GM21576 (cell line): ENCODE measurements around the gene C17orf50.

Source experiments
- ATAC-seq: cut with Tn5 transposase; IDR thresholded peaks from one replicate; pipeline ENCODE4 v1.9.1; 2021; ENCODE audit warnings: mild to moderate bottlenecking, moderate library complexity; ENCODE audit not compliant: unreplicated experiment

Gene C17orf50

DNA sequence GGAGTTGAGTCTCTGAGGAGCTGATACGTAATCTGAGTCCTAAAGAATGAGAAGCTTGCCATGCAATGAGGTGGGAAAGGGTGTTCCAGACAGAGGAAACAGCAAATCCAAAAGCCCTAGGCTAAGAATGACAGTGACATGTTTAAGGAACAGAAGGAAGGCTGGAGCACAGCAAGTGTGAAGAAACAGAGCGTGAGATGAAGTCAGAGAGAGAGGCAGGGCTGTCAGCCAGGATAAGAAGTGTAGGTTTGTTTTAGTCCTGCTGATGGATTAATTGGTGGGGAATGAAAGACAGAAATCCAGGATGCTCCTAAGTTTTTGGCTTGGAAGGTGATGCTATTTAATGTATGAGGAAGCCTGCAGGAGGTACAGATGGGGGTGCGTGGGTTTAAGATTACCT lies 20.3 kb downstream of the C17orf50 start:
- ATAC-seq: no peak

DNA sequence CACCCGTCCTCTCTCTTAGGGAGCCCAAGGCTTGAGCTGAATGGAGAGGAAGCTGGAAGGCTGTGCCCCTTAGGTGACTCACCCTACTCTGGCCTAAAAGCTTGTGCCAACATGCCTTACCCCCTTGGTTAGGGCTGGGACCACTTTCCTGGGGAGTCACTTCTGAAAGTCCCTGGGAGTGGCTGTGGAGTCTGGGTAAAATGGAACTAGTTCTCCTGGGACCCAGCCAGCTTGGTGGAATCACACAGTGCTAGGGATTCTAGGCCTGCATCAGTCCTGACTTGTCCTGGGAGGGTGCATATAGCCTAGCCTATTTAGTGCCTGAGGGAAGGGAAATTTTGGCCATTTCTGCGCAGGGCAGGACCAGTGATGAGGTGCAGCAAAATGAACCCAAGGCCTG lies 24.2 kb downstream of the C17orf50 start:
- ATAC-seq: no peak

DNA sequence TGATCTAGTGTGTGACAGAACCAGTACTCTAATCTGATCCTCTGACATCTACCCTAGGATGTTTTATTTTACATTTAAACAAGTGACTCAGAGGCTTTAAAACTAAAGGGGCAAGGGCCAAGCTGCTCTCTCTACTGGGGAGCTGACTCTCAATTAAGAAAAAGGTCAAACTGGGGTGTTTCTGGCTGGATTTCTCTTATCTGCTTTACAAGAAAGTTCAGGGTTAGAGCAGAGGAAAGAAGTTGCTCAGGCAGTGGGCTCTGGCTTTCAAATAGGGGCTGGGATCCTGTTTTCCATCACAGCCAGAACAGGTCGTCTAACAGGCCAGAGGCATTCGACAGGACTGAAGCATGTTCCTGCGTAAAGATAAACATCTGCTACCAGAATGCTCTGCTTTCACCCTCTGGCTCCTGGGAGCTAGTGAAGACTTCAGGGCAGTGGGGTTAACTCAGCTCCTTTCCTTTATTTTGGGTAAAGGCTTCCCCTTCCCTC lies 26.3 kb downstream of the C17orf50 start:
- no peak for ATAC-seq

DNA sequence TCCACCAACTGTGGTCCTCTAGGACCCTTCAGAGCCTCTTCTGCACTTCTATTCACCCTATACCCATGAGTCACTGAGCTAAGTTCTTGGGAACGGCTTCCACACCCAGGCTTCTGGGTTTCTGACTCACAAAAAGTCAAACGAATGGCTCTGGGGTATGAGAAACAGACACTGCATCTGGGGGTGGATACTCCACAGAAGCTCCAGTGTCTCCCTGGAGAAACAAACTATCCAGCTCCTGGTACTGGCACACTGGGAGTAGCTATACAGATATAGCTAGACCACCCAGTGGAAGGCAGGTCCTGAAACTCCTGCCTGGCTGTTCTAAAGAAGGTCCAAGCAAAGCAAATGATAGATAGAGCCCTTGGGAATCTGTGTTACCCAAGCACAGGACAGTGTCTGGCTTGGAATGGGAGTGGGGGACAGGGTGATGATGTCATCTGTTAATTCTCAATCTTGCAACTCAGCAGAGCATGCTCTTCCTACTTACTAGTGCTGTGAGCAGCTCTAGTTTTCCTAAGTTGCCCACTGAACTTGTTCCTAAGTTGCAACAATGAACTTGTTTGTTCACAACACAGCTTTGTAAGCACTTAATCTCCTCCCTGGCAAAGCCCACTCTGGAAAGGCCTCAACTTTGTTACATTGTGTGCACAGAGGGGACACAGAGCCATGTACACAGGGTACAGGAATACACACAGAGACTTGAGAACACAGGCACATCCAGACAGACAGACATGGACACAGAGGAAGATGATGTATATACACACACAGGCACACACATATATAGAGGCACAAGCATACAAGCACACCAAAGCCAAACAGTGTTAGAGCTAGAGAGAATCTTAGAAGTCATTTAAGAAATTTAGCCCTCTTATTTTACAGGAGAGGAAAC lies 28.0 kb downstream of the C17orf50 start:
- ATAC-seq: no peak

DNA sequence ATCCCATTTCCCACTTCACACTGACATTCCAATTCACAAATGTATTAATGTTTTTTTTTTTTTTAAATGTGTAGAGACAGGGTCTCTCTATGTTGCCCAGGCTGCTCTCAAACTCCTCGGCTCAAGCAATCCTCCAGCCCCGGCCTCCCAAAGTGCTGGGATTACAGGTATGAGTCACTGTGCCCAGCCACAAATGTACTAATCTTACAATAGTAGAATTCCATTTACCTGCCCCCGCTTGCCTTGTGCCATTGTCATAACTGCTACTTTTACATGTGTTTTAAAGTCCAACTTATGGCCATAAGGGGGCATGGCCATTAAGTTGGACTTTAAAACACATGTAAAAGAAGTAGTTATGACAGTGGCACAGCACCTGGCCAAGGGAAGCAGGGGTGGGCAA lies 30.2 kb downstream of the C17orf50 start:
- no peak for ATAC-seq

DNA sequence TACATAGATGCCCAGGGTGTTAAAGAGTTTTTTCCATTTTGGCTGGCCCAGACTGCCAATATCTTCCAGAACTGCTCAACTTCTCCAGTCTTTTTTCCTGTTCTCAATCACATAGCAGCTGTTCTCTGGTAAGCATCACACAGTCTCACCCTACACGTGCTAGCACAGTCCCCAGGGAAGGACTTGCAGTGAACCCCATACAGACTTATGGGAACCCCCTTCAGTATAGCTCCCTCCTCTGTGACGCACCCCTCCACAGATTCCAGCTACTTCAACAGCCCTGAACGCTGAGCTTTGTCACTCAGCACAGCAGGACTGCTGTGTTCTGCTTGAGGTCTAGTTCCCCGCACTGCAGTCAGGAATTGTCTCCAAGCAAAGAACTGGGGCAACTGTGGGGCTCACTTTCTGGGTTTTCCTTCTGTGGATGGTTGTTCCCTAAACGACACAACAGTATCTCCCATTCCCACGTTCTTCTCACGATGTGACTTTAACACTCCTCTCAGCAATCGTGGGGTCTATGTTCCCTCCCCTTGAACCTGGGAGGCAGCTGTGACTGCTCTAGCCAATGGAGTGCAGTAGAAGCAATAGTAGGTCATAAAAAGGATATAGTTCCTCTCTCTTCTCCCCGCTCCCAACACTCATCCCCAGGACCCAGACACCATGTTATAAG lies 31.1 kb downstream of the C17orf50 start:
- ATAC-seq: no peak

DNA sequence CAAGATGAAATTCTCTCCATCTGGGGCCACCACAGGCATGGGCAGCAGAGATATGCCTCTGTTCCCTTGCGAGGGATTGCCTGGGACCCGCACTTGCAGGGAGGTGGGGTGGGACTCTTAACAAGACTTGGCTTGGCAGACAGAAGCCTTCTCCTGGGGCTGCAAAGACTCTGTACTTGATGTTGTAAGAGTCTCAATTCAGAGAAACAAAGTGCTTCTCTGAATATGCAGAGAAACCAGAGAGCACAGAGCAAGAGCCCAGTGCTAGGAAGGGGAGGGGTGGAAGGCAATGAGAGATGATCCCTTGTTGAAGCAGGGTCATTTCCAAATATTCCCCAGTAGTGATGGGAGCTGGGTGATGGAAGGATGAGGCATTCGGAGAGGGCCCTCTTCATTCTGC lies 32.6 kb downstream of the C17orf50 start:
- no peak for ATAC-seq

DNA sequence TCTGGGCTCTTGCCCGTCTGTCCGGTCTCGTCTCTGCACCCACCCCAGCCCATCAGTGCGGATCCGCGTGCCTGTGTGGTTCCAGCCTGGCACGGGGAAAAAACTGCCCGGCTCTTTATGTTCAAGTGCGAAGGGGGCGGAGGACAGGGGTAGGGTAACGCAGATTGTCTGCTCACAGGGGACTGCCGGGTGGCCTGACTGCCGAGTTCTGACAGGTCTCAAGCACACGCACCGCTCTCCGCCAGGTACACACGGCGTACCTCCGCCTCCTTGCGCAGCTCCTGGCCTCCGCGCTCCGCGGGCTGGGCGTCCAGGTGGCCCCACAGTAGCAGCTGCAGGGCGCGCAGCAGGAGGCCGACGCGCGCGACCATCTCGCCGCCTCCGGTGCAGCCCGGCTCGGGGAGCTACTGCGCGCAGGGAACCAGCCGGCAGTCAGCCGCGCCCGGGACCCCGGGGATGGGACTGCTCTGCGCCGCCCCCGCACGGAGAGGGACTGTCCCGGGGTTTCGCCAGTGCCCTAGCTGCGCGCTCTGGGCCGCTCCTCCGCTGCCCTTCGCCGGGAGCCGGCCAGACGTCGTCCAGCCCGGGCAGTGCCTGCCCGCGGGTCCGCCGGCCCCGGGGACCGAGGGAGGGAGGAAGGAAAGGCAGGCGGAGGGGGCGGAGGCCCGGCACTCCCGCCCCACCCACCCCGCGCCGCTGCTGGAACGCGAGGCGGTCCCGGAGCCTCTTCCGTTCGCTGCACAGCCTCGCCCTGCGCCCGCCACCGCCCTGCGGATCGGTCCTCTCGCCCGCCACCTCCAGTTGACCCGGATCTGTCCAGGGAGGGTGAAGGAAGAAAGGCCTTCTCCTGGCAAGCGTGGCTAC lies 34.6 kb downstream of the C17orf50 start, which contains the start of gene MMP28:
MMP28 (minus strand) TSS at position 635 of the 864 bp plus-strand sequence; CDS start at position 371, 264 bp downstream.
- ATAC-seq: no peak

DNA sequence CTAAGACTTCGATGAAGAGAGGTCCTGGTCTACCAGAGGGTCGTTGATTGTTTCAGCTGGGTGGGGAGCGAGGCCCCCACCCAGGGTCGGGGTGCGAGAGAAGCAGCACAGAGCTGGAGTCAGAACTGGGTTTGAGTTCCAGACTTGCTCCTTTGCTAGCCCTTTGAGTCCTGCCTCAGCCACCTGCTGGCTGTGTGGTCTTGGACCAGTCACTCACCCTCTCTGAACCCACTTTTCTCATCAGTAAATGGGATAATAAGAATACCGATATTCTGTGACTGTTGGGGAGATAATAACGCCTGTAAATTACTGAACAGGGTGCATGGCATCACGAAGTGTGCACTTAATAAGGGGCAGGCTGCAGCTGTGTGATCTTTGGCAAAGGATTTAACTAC lies 35.2 kb downstream of the C17orf50 start:
- no peak for ATAC-seq

DNA sequence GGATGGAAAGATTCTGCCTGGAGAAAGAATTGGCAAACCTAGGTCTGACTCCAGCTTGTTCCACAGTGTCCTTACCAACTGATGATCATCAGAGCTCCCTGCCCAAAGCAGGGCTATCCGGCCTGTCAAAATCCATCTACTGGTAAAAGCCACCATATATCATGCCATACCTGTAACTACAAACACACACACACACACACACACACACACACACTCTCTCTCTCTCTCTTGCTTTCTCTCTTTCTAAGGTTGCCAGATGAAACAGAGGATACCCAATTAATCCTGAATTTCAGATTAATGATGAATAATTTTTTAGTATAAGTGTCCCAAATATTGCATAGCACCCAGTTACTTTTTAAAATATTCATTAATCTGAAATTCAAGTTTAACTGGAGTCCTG lies 36.3 kb downstream of the C17orf50 start:
- ATAC-seq: no peak

DNA sequence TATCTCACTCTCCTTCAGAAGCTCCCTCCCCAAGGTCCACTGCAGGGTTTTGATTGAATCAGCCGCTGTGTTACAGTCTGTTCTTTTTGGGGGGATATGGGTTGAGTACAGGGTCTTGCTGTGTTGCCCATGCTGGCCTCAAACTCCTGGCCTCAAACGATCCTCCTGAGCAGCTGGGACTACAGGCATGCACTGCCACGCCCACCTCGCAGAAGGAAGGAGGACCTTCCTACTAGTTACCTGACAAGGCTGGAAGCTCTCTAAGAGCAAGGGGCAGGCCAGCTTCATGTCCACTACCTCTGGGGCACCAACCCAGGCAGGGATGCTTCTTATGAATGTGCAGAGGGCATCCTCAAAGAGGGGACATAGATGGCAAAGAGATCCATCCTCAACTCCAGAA lies 36.7 kb downstream of the C17orf50 start:
- no peak for ATAC-seq

DNA sequence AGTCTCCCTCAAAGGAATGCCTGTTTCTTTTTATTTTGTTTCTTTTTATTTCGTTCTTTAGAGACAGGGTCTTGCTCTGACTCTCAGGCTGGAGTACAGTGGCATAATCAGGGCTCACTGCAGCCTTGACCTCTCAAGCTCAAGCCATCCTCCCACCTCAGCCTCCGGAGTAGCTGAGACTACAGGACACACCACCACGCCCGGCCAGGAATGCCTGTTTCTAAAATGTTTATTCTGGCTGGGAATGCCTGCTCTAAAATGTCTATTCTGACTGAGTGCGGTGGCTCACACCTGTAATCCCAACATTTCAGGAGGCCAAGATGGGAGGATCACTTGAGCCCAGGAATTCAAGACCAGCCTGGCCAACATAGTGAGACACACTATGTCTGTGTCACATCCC lies 37.2 kb downstream of the C17orf50 start:
- no peak for ATAC-seq

DNA sequence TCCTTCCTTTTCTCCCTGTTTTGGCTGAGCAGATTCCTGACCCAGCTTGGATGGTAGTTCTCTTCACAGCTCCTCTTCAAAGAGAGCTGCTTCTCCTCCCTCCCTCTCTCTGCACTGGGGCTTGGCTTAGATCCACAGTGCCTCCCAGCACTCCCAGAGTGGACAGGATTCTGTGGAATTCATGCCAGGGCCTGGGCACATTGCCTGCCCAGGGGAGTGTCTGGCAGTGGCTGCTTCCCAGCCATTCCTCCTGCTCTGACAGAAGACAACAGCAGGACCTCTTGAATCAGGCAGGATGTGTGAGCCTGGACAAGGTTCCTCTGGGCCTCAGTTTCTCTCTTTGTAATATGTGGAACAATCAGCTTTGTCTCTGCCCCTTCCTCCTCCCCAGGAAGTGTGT lies 39.3 kb downstream of the C17orf50 start:
- no peak for ATAC-seq

DNA sequence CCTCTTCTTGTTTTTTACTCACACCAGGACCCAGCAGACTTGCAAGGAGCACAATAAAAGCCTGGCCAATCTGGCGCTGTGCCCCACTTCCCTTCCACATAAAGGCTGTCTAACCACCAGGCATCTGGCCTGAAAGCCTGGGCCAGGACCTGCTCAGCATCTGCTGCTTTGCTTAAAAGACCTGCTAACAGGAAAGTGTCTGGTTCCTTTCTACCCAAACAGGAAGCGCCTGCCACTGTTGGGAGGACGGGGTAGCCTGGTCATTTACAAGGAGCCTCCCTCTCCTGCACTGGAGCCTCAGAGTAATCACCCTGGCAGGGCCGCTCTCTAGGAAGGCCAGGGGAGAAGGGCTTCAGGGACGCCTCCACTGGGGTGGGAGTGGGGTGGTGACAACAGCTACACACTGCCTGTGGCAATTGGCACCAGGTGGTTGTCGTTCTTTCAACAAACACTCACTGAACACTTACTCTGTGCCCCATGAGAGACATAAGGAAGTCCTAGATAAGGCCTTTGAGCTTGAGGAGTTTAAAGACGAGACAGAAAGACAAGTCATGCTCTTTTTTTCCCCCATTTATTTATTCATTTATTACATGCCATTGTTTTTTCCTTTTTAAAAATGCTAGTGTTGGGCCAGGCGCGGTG lies 41.0 kb downstream of the C17orf50 start:
- ATAC-seq: no peak

DNA sequence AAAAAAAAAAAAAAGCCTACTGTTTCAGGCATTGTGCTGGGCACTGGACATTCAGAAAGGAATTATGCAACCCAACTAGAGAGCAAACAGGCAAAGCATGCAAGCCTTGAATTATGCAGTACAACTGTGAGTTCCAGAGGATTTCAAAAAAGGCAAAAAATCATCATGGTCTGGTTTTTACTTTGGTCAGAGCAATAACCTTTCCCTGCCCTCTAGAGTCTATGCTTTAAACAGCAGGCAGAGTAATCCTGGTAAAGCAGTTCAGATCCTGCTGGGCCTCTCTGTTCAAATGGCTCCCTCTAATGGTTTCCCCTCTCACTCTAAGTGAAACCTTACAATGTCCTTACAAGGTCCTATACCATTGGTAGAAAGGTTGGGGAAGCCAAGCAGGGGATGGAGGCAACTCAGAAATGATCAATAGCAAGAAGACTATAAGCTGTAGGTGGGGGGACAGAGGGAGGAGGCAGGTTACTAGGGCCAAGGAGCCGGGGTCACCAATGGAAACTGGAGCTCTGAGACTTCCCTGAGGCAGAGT lies 44.0 kb downstream of the C17orf50 start:
- no peak for ATAC-seq

DNA sequence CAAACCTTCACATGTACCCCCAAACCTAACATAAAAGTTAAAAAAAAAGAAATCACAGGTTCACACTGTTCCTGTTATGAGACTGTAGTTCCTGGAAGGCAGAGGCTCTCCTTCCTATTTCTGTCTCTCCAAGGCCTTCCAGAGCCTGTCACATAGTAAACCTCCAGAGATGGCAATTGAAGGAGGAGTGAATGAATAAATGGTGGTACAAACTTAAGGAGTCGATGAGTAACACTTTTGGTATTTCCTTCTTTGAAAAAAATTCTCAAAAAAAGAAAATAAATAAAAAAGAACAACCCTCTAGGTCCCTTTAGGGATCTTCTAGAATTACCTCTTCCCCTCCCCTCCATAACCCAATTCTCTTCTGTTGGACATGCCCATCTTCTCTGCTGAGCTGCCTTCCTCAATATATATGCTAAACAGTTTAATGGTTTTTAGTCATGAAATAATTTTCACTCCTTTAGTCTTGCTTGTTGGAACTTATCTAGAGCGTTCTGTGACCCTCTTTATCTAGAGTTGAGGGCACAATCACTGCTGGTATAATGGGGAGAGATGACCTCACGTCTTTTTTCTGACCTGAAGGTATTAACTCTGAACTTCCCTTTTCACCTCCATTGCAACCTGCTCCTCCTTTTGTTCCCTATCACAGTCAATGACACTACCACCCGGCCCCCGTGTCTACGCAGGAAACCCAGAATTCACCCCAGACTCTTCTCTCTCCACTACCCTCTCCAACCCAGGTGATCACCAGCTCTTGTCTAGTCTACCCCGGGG lies 46.9 kb downstream of the C17orf50 start:
- no peak for ATAC-seq

DNA sequence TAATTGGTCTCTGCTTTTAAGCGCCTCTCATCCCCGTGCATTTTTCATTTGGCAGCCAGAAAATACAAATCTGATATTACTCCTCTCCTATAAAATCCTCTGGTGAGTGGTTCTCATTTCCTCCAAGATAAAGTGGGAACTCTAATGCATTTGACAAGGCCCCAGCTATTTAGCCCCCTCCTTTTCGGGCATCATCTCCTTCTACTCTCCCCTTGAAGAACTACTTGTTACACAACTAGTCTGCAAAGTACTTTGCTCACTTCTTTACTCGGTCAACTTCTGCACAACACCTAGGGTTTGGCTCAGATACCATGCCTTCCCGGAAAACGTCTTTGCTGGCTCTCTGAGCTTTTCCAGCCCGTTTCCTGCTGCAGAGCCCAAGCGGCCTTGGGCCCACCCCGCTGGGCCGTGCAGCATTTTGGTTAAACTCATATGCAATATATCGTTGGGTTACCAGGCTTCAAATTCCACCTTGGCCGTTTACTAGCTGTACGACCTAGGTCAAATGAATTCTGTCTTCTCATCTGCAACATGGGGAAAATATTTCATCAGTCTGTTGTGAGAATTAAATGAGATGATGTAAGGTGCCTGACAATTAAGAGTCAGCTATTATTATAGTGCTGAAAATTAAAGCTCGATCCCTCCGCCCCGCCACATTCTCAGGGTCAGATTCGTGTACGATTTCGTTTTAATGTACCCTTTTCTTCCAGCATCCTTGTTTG lies 47.7 kb downstream of the C17orf50 start:
- ATAC-seq: no peak

DNA sequence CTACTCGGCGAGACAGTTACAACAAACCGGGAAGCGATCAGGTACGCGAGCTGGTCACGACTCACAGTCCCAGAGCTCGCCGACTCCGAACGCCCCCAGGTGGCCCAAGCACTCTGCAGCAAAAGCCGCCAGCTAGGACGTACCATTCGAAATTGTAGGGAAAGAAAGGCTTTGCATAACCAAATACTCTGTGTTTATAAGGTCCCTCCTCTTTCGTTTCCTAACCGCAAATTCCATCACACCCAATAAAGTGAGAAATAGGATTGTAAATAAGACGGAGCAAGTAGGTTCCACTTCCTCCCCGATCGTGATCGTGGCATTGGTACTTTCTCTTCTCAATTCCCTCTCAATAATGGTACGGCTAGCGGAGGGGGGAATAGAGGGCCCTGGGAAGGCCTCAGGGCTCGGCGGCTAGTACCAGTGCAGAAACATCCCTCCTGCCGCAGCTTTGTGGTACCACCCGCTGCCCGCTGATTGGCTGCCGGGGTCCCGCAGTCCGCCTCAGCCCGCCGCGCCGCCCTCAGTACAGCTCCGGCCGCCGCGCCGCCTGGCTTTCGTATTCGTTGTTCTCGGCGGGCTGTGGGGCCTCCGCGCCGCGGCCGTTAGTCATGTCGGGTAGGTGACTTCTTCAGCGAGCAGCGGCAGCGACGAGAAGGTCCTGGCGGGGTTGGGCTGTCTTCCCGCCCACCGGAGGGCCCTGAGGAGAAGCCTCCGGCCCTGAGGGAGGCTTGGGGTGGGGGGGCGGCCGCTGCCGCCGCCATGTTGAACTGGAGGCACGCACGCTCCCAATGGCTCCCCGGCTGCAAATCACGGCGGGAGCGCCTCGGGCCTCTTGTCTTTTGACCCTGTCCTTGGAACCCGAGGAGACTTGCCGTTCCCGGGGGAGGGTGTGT lies 48.5 kb downstream of the C17orf50 start, which contains the start of gene TAF15:
TAF15 (plus strand) TSS at position 523 of the 893 bp plus-strand sequence; CDS start at position 609, 86 bp downstream.
- ATAC-seq: peak; percentile 90
